Stimulated activated CD4-positive, alpha-beta T cell treated with anti-CD3 and anti-CD28 coated beads, Interleukin-15, amount 100 ng/mL, for 1 hour (primary cell): ENCODE data around the gene TMEM63C.
"Not testable (repeated sequence)": the region's sequence is repeated elsewhere in the genome, so short reads cannot be mapped to it uniquely, and the experiment has no call there.

ENCODE experiments used
- DNase-seq, 2 donors: peaks; one replicate each; pipeline ENCODE4 v3.0.0-alpha.2; 2020; ENCODE audit warnings: low read depth in 1 of 2, low spot score in 1 of 2

Gene TMEM63C

GRCh38 chr14:77153802-77154201, 27.8 kb upstream of the TMEM63C start:
- no peak for DNase-seq

- DNase-seq = no peak
These were observed 27.2 kb upstream of the TMEM63C start for GRCh38 chr14:77154421-77154820.

GRCh38 chr14:77155083-77155482, 26.5 kb upstream of the TMEM63C start:
- no peak for DNase-seq

GRCh38 chr14:77157740-77158139, 23.9 kb upstream of the TMEM63C start:
- DNase-seq = no peak

- no peak for DNase-seq
These were observed 23.3 kb upstream of the TMEM63C start for GRCh38 chr14:77158175-77158881.

- no peak for DNase-seq
These were observed 22.7 kb upstream of the TMEM63C start for GRCh38 chr14:77158882-77159255.

GRCh38 chr14:77161011-77161410, 20.6 kb upstream of the TMEM63C start:
- DNase-seq = no peak

- no peak for DNase-seq
These were observed 11.6 kb upstream of the TMEM63C start for GRCh38 chr14:77170045-77170444.

GRCh38 chr14:77172916-77173315, 8.7 kb upstream of the TMEM63C start:
- no peak for DNase-seq

GRCh38 chr14:77173911-77174617, 7.5 kb upstream of the TMEM63C start:
- DNase-seq = not testable (repeated sequence)

GRCh38 chr14:77175843-77176242, 5.8 kb upstream of the TMEM63C start:
- no peak for DNase-seq

GRCh38 chr14:77177702-77178101, 3.9 kb upstream of the TMEM63C start:
- DNase-seq = no peak

GRCh38 chr14:77178656-77179055, 2.9 kb upstream of the TMEM63C start:
- no peak for DNase-seq

GRCh38 chr14:77180726-77181602, 634 bp upstream of the TMEM63C start:
- DNase-seq = no peak

GRCh38 chr14:77183896-77184295, 2.3 kb downstream of the TMEM63C start:
- no peak for DNase-seq

- DNase-seq = no peak
These were observed 2.9 kb downstream of the TMEM63C start for GRCh38 chr14:77184396-77185092.

GRCh38 chr14:77185093-77185465, 3.5 kb downstream of the TMEM63C start:
- no peak for DNase-seq

GRCh38 chr14:77186911-77187648, 5.5 kb downstream of the TMEM63C start:
- no peak for DNase-seq

GRCh38 chr14:77187649-77188012, 6.0 kb downstream of the TMEM63C start:
- DNase-seq = no peak

- DNase-seq = no peak
These were observed 7.9 kb downstream of the TMEM63C start for GRCh38 chr14:77189479-77189878.

- no peak for DNase-seq
These were observed 9.4 kb downstream of the TMEM63C start for GRCh38 chr14:77190977-77191376.
